Activated CD4-positive, alpha-beta T cell treated with anti-CD3 and anti-CD28 coated beads, Interleukin-2, amount 10 ng/mL, durations not matched to agents 24 days and 14 days (primary cell): ENCODE measurements around the gene CCDC191. TPM values are rescaled to one million over a fixed set of nuclear protein-coding genes. Genes with fewer than 3 reads are reported as not detected.

Experiments used
- DNase-seq: peaks from one replicate; pipeline ENCODE4 v3.0.0; 2022
- H3K27ac Mint-ChIP-seq: one replicate; pipeline ENCODE4 v1.8.0; 2022; ENCODE audit warnings: mild to moderate bottlenecking, mixed read lengths
- H3K27me3 Mint-ChIP-seq: one replicate; pipeline ENCODE4 v1.8.0; 2022; ENCODE audit warnings: mixed read lengths
- H3K36me3 Mint-ChIP-seq: one replicate; pipeline ENCODE4 v1.8.0; 2022; ENCODE audit warnings: low read depth, mild to moderate bottlenecking, mixed read lengths
- H3K4me1 Mint-ChIP-seq: one replicate; pipeline ENCODE4 v1.8.0; 2021; ENCODE audit warnings: mixed read lengths
- H3K4me3 Mint-ChIP-seq: one replicate; pipeline ENCODE4 v1.8.0; 2022; ENCODE audit warnings: mild to moderate bottlenecking, moderate library complexity, mixed read lengths
- H3K9me3 Mint-ChIP-seq: one replicate; pipeline ENCODE4 v1.8.0; 2021; ENCODE audit warnings: mixed read lengths
- intact Hi-C: fragments of 100-400 bp; cut with micrococcal nuclease; formaldehyde crosslinking; loops from one replicate; pipeline ENCODE4 v1.15.1; 2023
- total RNA-seq: library from RNA; stranded (reverse); gene quantifications from 2 replicates; pipeline ENCODE4 v1.2.3, GENCODE V29; 2022

The CCDC191 gene
- total RNA-seq, 1 donor from 2014 or later, result 1.7 TPM

- Mint-ChIP-seq H3K4me1 (no peaks in the 10 kb centered on the region), H3K36me3 (peaks cover 6% of the 10 kb centered on the region), H3K27me3 (no peaks in the 10 kb centered on the region), H3K27ac (no peak overlapping the region), H3K9me3 (no peaks in the 10 kb centered on the region), H3K4me3 (no peak overlapping the region)
- no peak for DNase-seq
- intact Hi-C loops, result no loop called here
Measured at GRCh38 chr3:114034787-114035545, 21.4 kb downstream of the CCDC191 start.

DNA sequence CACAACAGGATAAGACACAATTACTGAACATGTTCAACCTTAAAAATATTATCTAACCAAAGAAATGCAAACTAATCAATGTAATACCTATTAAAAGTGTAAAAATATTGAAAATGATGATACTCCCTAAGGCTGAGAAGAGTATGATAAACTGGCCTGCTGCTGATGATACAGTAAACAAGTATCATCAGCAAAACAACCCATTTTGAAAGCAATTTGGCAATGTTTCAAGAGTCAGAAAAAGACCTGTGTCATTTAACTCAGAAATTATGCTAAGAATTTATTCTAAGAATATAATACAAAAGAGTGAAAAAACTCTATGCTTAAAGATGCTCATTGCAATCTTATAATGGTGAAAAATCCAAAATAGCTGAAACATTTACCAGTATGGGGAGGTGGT lies 22.1 kb downstream of the CCDC191 start:
- Mint-ChIP-seq H3K4me3 (no peak overlapping the region), H3K27ac (no peak overlapping the region), H3K4me1 (no peaks in the 10 kb centered on the region), H3K27me3 (no peaks in the 10 kb centered on the region), H3K36me3 (peaks cover 5% of the 10 kb centered on the region), H3K9me3 (no peaks in the 10 kb centered on the region)
- intact Hi-C loops, result no loop called here
- DNase-seq, result no peak

GRCh38 chr3:114033721-114034120 lies 22.6 kb downstream of the CCDC191 start:
- intact Hi-C loops, result no loop called here
- H3K4me3 Mint-ChIP-seq, result no peak overlapping the region
- H3K27ac Mint-ChIP-seq, result no peak overlapping the region
- H3K27me3 Mint-ChIP-seq, result no peaks in the 10 kb centered on the region
- H3K4me1 Mint-ChIP-seq, result no peaks in the 10 kb centered on the region
- H3K9me3 Mint-ChIP-seq, result no peaks in the 10 kb centered on the region
- DNase-seq, result no peak
- peaks cover 5% of the 10 kb centered on the region for H3K36me3 Mint-ChIP-seq

GRCh38 chr3:114026331-114026730 lies 30.0 kb downstream of the CCDC191 start:
- H3K9me3 Mint-ChIP-seq, result no peaks in the 10 kb centered on the region
- no peak for DNase-seq
- no peak overlapping the region for H3K4me3 Mint-ChIP-seq
- no peak overlapping the region for H3K27ac Mint-ChIP-seq
- no peaks in the 10 kb centered on the region for H3K27me3 Mint-ChIP-seq
- H3K4me1 Mint-ChIP-seq, result peaks cover 2% of the 10 kb centered on the region
- intact Hi-C loops, result no loop called here
- H3K36me3 Mint-ChIP-seq, result no peaks in the 10 kb centered on the region

DNA sequence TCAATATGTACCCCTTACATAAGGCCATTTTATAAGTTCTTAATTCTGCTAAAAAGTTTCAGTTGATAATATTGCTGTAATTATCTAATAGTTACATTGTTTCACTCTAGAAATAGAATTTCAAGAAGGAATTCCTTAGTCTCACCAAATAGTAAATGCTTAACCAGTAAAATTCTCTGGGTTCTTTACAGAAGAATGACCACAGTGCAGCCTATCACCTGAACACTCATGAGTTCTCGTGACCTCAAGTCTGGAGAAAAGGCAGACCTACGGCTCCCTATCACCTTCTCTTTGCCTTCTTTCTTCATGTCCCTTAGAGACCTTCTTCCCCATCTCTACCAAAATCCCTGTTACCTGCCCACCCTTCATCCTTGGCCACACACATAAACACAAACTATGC lies 30.9 kb downstream of the CCDC191 start:
- H3K27ac Mint-ChIP-seq, result no peak overlapping the region
- no peaks in the 10 kb centered on the region for H3K36me3 Mint-ChIP-seq
- peaks cover 2% of the 10 kb centered on the region for H3K4me1 Mint-ChIP-seq
- DNase-seq, result no peak
- H3K27me3 Mint-ChIP-seq, result no peaks in the 10 kb centered on the region
- H3K9me3 Mint-ChIP-seq, result no peaks in the 10 kb centered on the region
- intact Hi-C loops, result no loop called here
- no peak overlapping the region for H3K4me3 Mint-ChIP-seq

- no peak overlapping the region for H3K27ac Mint-ChIP-seq
- no peak overlapping the region for H3K4me3 Mint-ChIP-seq
- H3K9me3 Mint-ChIP-seq, result no peaks in the 10 kb centered on the region
- H3K36me3 Mint-ChIP-seq, result no peaks in the 10 kb centered on the region
- H3K27me3 Mint-ChIP-seq, result no peaks in the 10 kb centered on the region
- no peak for DNase-seq
- H3K4me1 Mint-ChIP-seq, result peaks cover 2% of the 10 kb centered on the region
- intact Hi-C loops, result no loop called here
Measured at GRCh38 chr3:114022145-114022802, 34.1 kb downstream of the CCDC191 start.

DNA sequence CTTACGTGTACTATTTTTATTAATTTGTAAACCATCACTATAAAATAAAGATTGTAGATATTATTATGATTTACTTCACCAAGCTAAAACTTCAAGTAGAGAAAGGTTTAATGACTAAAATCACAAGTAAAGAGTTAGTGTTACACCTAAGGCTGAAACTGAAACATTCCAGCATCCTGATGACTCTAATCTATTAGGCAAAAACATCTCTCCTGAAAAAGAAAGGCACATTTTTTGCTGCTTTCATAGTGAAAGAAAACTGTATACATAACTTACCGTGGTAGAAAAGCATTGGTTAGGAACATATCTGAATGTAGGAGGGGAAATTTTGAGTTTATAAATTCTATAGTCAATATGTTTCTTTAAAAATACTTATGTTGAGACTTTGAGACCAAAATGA lies 35.4 kb downstream of the CCDC191 start:
- intact Hi-C loops, result no loop called here
- Mint-ChIP-seq H3K36me3 (no peaks in the 10 kb centered on the region), H3K4me1 (peaks cover 2% of the 10 kb centered on the region), H3K27ac (no peak overlapping the region), H3K4me3 (no peak overlapping the region), H3K9me3 (no peaks in the 10 kb centered on the region), H3K27me3 (no peaks in the 10 kb centered on the region)
- no peak for DNase-seq

DNA sequence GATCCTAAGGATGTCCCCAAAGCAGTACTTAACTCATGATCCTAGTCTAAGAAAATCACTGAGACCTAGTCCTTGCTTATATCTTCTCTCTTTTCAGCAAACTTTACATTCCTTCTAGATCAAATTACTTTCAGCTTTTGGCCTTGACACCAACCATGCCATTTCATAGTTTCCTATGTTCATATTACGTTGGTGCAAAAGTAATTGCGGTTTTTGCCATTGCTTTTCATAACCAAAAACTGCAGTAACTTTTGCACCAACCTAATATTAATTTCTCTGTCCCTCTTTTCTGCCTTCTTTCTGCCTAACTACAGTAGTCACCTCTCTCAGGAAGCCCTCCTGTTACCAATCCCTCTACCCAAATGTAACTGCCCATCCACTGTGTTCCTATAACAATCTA lies 36.8 kb downstream of the CCDC191 start:
- H3K27ac Mint-ChIP-seq, result no peak overlapping the region
- no peaks in the 10 kb centered on the region for H3K36me3 Mint-ChIP-seq
- intact Hi-C loops, result no loop called here
- H3K4me1 Mint-ChIP-seq, result peaks cover 2% of the 10 kb centered on the region
- H3K27me3 Mint-ChIP-seq, result no peaks in the 10 kb centered on the region
- no peak overlapping the region for H3K4me3 Mint-ChIP-seq
- DNase-seq, result no peak
- H3K9me3 Mint-ChIP-seq, result no peaks in the 10 kb centered on the region

DNA sequence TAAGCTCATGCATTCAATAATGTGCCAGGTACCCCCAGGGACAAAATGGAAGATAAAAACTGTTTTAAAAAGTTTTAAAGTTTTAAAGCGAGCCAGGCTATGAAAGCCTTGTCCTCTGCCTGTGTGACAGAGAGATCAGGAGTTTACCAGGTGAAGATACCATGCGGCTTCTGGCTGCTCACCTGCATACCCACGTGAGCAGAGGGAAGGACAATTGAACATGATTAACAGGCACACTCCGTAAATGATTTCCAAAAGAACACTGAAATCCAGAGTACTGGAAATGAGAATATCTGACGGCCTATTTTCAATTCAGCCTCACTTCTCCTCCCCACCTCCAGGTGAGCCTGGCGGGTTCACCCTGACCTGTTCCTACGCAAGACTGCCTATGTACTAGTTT lies 42.1 kb downstream of the CCDC191 start:
- intact Hi-C loops, result no loop called here
- DNase-seq, result no peak
- H3K27me3 Mint-ChIP-seq, result no peaks in the 10 kb centered on the region
- H3K4me3 Mint-ChIP-seq, result no peak overlapping the region
- no peaks in the 10 kb centered on the region for H3K9me3 Mint-ChIP-seq
- no peak overlapping the region for H3K27ac Mint-ChIP-seq
- H3K4me1 Mint-ChIP-seq, result no peaks in the 10 kb centered on the region
- H3K36me3 Mint-ChIP-seq, result no peaks in the 10 kb centered on the region

DNA sequence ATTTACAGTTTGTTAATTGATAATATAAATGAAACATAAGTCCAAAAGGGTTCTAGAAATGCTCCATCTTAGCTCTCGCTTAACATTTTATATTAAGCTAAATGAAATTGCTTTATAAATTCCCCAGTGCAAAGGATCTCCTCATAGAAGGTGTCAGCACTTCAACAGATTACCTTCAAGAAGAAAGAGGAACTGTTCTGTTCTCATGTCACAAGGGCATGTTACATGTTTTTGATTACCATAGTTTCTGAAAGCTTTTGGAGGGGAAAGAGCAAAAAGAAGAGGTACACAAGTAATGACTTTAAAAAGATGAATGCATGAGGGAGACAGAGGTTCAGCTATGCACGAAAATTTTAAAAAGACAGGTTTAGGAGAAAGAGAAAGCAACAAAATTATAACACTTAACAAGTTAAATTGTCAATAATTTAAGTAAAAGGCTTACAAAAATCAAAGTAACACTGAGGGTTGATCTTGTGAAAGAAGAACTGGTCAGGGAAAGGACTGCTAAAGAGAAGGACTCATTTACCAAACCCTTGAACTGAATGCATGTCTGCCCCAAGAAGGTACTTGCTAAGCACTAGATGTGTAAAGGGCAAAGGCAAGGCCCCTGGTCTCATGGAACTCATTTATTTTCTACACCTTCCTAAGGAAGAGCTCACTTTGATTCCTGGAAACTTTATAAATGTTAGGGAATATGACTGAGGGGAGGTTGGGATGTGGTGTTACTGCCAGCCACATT lies 45.1 kb downstream of the CCDC191 start:
- H3K9me3 Mint-ChIP-seq, result no peaks in the 10 kb centered on the region
- no peak for DNase-seq
- H3K4me3 Mint-ChIP-seq, result no peak overlapping the region
- no peaks in the 10 kb centered on the region for H3K27me3 Mint-ChIP-seq
- H3K36me3 Mint-ChIP-seq, result no peaks in the 10 kb centered on the region
- no peaks in the 10 kb centered on the region for H3K4me1 Mint-ChIP-seq
- H3K27ac Mint-ChIP-seq, result no peak overlapping the region
- intact Hi-C loops, result no loop called here

DNA sequence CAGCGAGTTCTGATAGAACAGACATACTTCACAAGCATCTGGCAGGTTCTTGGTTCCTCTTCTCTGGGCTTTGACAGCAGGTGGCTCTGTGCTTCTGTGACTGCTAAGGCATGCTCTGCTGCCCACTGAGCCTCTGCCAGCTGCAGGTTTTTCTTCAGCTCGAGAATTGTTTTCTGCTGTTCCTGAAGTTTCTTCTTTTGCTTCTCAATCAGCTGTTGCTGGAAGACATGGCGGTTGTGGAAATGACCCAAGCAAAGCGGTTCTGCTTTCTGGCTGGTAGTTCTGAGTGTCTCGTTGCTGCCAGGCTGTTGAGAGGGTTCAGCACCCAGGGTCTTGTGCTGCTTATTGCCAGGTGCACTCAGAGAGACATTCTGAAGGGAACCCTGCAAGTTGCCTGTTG lies 50.8 kb downstream of the CCDC191 start:
- Mint-ChIP-seq H3K4me3 (no peak overlapping the region), H3K9me3 (peaks cover 4% of the 10 kb centered on the region), H3K27ac (no peak overlapping the region), H3K36me3 (peaks cover 2% of the 10 kb centered on the region), H3K4me1 (no peaks in the 10 kb centered on the region), H3K27me3 (no peaks in the 10 kb centered on the region)
- DNase-seq, result no peak
- intact Hi-C loops, result no loop called here

GRCh38 chr3:113985541-113985940 lies 70.8 kb downstream of the CCDC191 start:
- H3K4me1 Mint-ChIP-seq, result peaks cover 1% of the 10 kb centered on the region
- intact Hi-C loops, result no loop called here
- no peak overlapping the region for H3K4me3 Mint-ChIP-seq
- peak; percentile 56 for DNase-seq
- H3K27me3 Mint-ChIP-seq, result no peaks in the 10 kb centered on the region
- H3K27ac Mint-ChIP-seq, result no peak overlapping the region
- H3K36me3 Mint-ChIP-seq, result no peaks in the 10 kb centered on the region
- H3K9me3 Mint-ChIP-seq, result peaks cover 8% of the 10 kb centered on the region

GRCh38 chr3:113983544-113983943 lies 72.8 kb downstream of the CCDC191 start:
- H3K9me3 Mint-ChIP-seq, result peaks cover 8% of the 10 kb centered on the region
- no peak overlapping the region for H3K4me3 Mint-ChIP-seq
- no peak overlapping the region for H3K27ac Mint-ChIP-seq
- intact Hi-C loops, result no loop called here
- H3K27me3 Mint-ChIP-seq, result no peaks in the 10 kb centered on the region
- no peaks in the 10 kb centered on the region for H3K36me3 Mint-ChIP-seq
- H3K4me1 Mint-ChIP-seq, result peaks cover 1% of the 10 kb centered on the region
- no peak for DNase-seq

DNA sequence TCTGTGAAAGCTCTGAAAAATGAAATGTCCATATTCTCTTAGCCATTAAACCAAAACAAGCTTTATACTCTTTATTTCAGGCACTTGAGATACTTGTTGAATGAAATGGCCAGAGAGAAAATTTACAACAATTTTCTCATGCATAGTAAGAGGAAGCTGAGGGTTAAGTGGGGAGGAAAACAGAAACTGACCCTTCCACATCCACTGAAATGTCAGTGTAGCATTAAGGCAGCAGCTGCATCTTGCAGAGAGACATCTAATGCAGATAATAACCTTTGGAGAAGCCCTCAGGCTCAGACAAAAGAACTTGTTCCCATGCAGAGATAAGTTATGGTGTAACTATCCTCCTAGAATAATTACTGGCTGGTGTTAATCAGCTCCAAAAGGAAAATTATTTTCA lies 74.5 kb downstream of the CCDC191 start:
- Mint-ChIP-seq H3K4me3 (no peak overlapping the region), H3K4me1 (peaks cover 1% of the 10 kb centered on the region), H3K27me3 (no peaks in the 10 kb centered on the region), H3K27ac (no peak overlapping the region), H3K9me3 (peaks cover 8% of the 10 kb centered on the region), H3K36me3 (no peaks in the 10 kb centered on the region)
- no peak for DNase-seq
- intact Hi-C loops, result no loop called here
